ENCODE data around the gene TGFB1.

TGFB1 gene

DNA sequence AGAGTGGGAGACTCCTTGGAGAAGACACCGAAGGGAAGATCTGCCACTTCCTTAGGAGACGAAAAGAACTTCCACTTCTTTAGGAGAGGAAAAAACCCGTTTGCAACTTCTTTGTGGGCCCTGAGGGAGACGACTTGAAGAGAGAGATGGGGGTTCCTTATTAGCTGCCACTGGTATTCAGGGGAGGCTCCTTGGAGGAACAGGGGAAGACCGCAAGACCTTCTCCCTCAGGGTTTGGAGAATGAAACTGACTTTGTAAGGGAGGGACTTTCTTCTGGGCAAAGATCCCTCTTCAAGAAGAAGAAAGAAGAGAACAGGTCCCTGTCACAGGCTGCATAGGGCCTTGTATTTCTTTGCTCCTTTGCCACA, 44.3 kb upstream of the TGFB1 start:
- TF ChIP-seq CTCF (IDR thresholded peaks at IDR 0.05; ENCODE audit: low read depth, low read length) = no peak
- in situ Hi-C loops (cut with HindIII; ENCODE audit: low sequenced_read_pairs) = no loop called here
- no peak for DNase-seq (ENCODE audit: low read depth, low spot score)

DNA sequence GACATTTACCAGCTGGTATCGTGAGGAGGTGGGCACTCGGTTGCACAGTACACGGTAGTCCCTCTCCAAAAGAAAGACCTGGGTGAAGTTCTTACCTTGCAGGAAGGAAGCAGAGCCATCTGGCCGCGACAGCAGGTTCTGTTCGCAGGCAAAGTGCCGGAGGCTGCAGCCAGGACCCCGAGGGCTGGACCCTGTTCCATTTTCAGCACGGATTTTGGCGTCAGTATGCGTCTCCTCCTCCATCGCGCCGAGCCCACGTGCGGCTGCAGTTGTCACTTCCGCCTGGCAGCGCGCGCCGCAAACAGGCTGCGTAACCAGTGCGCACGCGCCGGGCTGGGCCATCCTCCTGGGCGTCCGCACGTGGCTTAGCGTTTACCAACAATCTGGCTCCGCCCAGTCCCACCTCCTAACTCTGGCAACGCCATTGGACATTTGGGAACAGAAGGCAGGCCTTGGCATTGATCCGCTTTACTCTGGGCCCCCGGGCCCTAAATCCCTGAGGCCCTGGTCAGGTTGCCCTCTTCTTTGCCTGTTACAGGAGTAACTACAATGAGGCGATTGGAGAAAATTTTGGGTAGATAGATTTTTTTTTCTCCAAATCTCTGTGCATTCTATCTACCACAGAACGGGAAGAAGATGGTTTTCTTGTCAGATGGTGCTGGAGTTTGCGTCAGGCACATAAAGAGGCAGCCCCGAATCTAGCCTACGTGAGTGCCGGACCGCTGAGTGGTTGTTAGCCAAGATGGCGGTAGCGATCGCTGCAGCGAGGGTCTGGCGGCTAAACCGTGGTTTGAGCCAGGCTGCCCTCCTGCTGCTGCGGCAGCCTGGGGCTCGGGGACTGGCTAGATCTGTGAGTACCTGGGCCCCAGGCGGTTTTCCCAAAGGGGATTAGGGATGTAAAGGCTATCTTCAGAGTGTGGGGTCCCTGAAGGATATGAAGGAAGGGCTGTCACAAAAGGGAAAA, 43.6 kb upstream of the TGFB1 start, which contains the start of the genes BCKDHA and EXOSC5:
Gene BCKDHA (plus strand): TSS at position 733 of the 964 bp plus-strand sequence. CDS start 10 bp downstream, at position 743.
Gene EXOSC5 (minus strand): TSS at position 274 of the 964 bp plus-strand sequence. CDS start 31 bp downstream, at position 243.
- in situ Hi-C loops (cut with HindIII; ENCODE audit: low sequenced_read_pairs) = no loop called here
- peak; percentile 100 for DNase-seq (ENCODE audit: low read depth, low spot score)
- peak within 1 kb of the TSS; percentile 82 for H3K4me3 ChIP-seq (ENCODE audit: low read depth, low read length)
- no peak for TF ChIP-seq CTCF (IDR thresholded peaks at IDR 0.05; ENCODE audit: low read depth, low read length)

More for the DNA sequence above, 44.3 kb upstream of the TGFB1 start:
- H3K4me3 ChIP-seq (ENCODE audit: low read depth, low read length) = peak overlapping the region; percentile 82

DNA sequence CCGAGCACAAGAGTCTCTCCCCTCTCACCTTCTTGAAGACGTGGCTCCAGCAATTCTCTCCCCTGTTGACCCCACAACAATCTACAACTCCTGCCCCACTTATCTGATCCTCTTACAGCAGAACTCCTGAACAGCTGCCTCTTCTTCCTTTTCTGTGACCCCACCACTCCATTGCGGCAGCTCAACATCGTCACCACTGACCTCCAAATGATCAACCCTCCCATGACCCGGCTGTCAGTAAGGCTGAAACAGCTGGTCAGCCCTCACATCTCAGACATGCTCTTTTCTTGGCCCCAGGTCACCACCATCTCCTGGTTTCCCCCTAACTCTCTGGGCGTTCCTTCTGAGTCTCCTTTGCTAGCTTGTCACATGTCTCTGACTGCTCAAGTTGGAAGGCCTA, 41.6 kb upstream of the TGFB1 start:
- no peak for DNase-seq (ENCODE audit: low read depth, low spot score)
- in situ Hi-C loops (cut with HindIII; ENCODE audit: low sequenced_read_pairs) = no loop called here
- TF ChIP-seq CTCF (IDR thresholded peaks at IDR 0.05; ENCODE audit: low read depth, low read length) = no peak
- H3K4me3 ChIP-seq (ENCODE audit: low read depth, low read length) = no peak overlapping the region

DNA sequence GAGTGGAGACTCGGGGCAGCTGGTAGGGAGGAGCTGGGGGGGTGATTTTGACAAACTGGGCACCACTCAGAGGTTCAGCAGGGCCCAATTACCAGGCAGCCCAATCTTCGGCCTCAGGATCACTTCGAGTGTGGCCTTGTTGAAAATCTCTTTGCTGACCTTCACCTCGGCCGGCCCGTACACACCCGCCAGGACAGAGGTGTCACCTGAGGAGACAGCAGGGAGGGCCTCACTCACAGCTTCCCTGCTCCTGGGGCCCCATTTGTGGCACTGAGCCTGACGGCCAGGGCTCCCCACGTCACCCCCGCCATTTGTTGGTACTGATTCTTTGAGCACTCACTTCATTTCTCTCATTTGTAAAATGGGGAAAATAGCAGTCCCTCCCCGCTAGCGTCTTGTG, 39.1 kb upstream of the TGFB1 start:
- DNase-seq (ENCODE audit: low read depth, low spot score) = no peak
- in situ Hi-C loops (cut with HindIII; ENCODE audit: low sequenced_read_pairs) = no loop called here
- TF ChIP-seq CTCF (IDR thresholded peaks at IDR 0.05; ENCODE audit: low read depth, low read length) = no peak
- H3K4me3 ChIP-seq (ENCODE audit: low read depth, low read length) = no peak overlapping the region

DNA sequence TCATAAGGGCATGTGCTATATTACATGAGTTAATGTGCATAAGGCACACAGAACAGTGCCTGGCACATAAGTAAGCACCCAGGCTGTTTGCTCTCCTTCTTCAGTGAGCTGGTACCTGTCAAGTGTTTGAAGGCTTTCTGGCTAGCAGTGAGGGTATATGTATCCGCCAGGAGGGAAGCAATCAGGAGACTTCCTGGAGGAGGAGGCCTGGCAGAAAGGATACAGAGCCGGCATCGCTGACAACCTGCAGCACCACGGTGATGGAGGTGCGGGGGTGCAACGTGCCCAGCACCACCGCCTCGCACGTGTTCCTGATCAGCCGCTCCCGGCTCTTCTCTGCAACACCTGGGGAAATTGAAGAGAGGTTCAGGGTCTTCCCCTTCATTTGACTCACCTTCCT, 37.9 kb upstream of the TGFB1 start:
- in situ Hi-C loops (cut with HindIII; ENCODE audit: low sequenced_read_pairs) = no loop called here
- no peak for DNase-seq (ENCODE audit: low read depth, low spot score)
- no peak for TF ChIP-seq CTCF (IDR thresholded peaks at IDR 0.05; ENCODE audit: low read depth, low read length)
- H3K4me3 ChIP-seq (ENCODE audit: low read depth, low read length) = no peak overlapping the region

GRCh38 chr19:41386442-41386841, 32.7 kb upstream of the TGFB1 start:
- TF ChIP-seq CTCF (IDR thresholded peaks at IDR 0.05; ENCODE audit: low read depth, low read length) = no peak
- in situ Hi-C loops (cut with HindIII; ENCODE audit: low sequenced_read_pairs) = no loop called here
- no peak overlapping the region for H3K4me3 ChIP-seq (ENCODE audit: low read depth, low read length)
- no peak for DNase-seq (ENCODE audit: low read depth, low spot score)

Data from astrocyte of the spinal cord (primary cell).